ENCODE data around the gene RAF1. TPM values are rescaled to one million over a fixed set of nuclear protein-coding genes. Genes with fewer than 3 reads are reported as not detected.
"Not testable (repeated sequence)": the region's sequence is repeated elsewhere in the genome, so short reads cannot be mapped to it uniquely, and the experiment has no call there.

The RAF1 gene
- total RNA-seq: 89.0 and 112 TPM in 2 replicates

DNA sequence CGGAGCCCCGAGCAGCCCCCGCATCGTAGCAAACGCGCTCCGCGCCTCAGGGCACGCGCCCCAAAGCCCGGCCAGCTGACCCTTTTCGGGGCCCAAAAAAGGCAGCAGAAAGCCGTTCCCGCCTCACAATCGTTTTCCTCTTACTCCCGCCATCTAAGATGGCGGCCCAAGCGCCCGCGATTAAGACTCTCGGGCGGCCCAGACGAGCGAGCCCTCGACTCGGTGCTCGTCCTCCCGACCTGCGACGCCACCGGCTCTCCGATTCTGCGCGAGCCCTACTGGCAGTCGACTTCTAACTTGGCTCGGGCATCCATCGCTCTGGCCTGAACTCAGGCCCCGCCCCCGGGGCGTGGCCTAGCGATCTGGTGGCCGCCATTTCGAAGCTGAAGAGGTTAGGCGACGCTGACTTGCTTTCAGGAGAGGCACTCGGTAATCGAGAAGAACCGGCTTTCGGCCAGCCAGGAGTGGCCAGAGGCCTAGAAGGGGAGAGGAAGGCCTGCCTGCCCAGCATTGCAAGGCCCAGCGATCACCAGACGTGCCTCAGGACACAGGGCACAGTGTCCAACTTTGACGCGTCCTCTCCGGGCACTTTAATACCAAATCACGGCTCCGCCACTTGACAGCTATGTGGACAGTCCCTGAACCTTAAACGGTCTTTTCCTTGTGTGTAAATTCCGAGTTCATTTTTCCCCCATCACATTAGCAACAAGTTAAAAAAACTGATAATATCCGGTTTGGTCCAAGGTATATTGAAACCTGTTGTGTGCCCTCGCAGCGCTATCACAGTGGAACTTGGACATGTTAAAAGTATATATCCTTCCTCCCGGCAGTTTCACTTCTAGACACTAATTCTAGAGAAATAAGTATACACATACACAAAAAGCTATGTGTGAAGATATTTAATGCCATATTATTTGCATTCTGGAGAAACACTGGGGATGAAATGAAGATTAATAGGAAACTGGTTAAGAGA, at the start of gene RAF1:
Gene RAF1 (minus strand): TSS at position 182 of the 973 bp plus-strand sequence. CDS start 45,396 bp downstream, outside the sequence.
- peak; percentile 95 for DNase-seq (ENCODE audit: low read depth, low spot score)

DNA sequence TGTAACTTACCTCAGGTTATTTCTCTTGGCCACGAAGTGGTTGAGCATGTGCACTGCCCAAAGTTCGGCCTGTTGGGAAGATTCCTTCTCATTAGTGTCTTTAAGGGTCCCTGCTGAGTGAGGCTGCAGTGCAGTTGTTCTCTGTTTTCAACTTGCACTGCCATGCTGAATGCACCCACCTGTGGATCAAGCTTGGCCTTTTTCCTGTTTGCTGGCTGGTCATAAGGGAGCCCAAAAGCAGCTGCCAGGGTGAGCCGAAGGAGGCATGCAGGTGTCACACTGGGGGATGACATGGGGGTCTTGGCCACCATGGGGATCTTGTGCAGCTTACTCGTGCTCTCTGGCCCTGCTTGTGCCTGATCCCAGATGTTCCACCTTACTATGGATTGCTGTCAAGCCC, 46.1 kb upstream of the RAF1 start:
- no peak for DNase-seq (ENCODE audit: low read depth, low spot score)

DNA sequence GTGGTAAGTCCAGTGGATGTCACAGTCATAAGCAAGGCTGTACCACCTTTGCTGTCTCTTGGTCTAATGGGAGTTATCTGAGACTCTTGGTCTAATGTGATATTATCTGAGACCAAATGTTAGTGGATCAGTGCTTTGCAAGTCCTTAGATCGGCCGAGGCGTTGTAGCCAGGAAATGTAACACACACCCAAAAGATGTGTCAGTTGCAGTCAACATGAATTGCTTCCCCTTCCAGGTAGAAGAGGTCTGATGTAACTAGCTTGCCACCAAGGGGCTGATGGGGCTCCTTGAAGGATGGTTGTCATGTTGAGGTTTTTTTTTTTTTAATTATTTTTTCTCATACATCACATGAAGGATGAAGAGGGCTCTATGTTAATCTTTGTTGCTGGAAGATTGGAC, 45.4 kb upstream of the RAF1 start:
- no peak for DNase-seq (ENCODE audit: low read depth, low spot score)

DNA sequence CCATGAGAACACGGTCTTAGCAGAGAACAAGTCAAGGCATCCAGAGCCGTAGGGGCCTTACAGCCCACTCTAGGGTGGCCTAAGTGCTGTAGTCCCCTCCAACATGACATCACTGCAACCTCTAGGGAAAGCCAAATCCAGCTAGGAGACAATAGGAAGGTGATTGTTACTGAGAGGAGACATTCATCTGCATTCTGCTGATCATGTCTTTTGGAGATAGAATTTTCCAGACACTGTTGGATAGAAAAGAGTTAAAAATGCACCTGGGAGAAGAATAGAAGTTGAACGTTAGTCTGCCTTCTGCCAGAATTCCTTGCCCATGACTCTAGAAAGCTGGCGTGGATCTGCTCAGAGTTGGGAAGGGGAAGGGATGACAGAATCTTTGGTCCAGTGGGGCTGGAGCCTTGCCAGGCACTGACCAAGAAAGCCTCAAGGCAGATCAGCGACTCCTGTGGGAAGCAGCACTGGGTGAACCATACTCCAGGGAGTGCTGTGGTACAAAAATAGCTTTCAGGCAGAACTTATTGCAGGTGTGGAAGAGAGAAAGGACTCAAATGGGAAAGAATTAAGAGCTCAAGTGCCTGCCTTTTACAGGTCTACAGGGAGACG, 44.8 kb upstream of the RAF1 start:
- no peak for DNase-seq (ENCODE audit: low read depth, low spot score)

DNA sequence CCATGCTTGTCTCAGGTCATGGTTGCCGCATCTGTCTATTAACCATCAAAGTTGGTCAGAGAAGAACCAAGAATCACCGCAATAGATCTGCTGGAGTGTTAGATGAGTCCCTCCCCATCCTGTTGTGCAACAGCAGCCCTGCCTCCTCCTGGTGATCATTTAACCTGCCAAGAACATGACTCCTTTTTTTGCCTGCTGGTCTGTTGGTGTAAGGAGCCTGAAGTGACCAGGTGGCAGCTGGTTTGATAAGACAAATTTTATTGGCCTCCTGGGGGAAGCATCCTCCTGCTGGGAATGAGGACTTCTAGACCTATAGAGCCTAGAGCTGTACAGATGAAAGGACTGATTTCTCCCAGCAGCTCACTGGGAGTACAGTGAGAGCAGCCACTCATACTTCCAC, 43.5 kb upstream of the RAF1 start:
- no peak for DNase-seq (ENCODE audit: low read depth, low spot score)

DNA sequence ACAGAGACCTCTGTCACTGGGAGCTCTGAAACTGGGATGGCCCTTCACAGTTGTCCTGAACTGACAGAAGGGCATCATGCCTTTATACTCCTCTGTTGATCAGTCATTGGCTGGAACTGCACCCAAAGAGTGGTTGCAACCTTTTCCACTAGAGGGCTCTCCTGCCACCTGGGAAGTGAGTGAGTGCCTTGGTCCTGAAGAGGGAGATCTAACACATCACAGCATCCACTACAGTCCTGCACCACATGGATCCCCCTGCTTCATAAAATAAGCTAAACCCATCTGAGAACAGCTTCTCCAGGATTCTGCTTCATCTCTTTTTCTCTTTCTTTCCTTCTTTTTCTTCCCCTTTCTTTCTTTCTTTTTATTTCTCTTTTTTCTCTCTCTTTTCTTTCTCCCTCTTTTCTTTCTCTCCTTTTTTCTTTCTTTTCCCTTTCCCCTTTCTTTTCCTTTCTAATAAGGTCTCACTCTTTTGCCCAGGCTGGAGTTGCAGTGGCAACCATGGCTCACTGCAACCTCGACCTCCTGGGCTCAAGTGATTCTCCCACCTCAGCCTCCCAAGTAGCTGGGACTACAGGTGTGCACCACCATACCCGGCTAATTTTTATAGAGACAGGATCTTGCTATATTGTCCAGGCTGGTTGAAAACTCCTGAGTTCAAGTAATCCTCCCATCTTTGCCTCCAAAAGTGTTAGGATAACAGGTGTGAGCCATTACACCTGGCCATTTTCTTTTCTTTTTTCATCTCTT, 42.8 kb upstream of the RAF1 start:
- no peak for DNase-seq (ENCODE audit: low read depth, low spot score)

DNA sequence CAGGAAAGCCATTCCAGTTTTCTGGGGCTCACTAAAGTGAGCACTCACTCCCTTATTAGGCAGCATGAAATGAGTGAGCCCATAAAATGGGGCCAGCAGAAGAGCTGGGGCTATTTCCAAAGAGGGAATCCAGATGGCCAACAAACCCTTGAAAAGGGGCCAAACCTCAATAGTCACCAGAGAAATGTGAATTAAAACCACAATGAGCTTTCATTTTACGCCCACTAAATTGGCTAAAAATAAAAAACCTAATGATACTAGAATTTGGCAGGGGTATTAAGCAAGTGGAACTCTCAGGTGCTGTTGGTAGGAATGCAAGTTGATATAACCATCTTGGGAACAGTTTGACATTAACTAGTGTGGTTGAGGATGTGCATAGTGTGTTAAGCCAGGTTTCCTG, 42.1 kb upstream of the RAF1 start:
- DNase-seq (ENCODE audit: low read depth, low spot score): no peak

DNA sequence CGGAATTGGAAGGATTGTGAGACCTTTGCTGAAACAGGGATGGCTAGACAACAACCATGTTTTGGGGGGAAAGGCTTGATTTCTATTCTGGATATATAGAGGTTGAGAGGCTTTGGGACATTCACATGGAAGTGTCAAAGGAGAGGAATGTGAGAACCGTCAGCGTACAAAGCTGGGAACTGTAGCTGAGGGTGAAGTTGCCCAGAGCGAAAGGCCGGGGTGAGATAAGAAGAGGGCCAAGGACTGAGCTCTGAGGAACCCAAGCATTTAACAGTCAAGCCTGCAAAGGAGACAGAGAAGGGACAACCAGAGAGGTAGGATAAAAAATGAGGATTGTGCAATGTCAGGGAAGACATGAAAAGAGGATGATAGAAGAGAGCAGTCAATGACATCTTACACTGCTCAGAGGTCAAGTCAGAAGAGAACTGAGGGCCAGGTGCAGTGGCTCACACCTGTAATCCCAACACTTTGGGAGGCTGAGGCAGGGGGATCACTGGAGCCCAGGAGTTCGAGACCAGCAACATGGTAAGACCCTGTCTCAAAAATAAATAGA, 41.5 kb upstream of the RAF1 start:
- DNase-seq (ENCODE audit: low read depth, low spot score): no peak

DNA sequence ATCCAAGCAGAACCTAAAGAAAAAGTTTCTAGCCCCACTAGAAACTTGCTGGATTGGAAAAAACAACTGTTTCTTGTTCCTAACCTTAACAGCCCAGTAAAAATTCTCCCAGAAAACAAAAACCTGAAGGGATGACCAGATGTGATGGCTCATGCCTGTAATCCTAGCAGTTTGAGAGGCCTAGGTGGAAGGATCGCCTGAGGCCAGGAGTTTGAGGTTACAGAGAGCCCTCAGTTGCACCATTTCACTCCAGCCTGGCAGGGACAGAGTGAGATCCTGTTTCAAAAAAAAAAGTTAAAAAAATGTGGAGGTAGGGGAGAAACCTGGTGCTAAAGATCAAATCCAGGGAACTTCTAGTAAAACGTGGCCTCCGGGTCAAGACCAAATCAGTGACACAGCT, 38.6 kb upstream of the RAF1 start:
- DNase-seq (ENCODE audit: low read depth, low spot score): no peak

DNA sequence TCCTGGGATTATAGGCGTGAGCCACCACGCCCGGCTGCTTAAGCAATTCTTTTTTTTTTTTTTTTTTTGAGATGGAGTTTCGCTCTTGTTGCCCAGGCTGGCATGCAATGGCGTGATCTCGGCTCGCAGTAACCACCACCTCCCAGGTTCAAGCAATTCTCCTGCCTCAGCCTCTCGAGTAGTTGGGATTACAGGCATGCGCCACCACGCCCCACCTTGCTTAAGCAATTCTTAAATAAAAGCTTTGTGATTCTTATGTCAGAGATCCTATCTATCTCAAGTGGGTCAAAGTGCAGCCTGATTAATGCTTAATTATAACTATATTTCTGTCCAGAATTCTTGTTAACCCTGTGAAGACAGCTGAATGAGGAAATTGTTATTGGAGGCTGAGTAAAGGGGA, 37.7 kb upstream of the RAF1 start:
- DNase-seq (ENCODE audit: low read depth, low spot score): not testable (repeated sequence)

DNA sequence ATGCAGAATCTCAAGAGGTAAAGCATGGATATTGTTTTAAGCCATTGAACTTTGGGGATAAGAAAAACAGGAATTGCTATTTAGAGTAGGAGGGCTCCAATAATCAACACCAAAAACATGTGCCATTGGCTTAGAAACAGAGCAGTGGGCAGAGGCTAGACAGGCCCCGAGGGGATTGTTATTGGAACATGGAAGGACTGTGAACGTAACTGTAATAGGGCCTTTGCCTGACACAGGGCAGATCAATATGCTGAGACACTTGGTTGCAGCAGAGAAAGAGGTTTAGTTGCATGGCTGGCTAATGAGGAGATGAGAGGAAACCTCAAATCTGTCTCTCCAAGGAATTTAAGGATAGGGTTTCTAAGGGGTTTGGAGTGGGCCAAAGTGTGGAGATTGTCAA, 36.9 kb upstream of the RAF1 start:
- DNase-seq (ENCODE audit: low read depth, low spot score): no peak

DNA sequence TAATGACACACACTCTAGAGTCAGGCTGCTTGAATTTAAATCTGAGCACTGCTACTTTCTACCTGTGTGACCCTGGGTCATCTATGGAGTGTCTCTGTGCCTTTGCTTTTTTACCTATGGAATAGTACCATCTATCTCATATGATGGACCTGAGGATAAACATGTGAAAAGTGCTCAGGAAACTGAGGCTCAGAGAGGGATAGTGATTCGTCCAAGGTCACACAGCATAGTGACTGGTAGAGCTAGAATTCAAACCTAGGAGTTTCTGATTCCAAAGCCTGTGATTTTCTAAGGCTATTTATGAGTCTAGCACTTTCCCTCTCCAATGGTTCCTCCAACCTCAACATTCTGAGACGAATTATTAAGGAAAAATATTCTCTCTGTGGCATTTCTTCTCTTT, 32.0 kb upstream of the RAF1 start:
- DNase-seq (ENCODE audit: low read depth, low spot score): no peak

DNA sequence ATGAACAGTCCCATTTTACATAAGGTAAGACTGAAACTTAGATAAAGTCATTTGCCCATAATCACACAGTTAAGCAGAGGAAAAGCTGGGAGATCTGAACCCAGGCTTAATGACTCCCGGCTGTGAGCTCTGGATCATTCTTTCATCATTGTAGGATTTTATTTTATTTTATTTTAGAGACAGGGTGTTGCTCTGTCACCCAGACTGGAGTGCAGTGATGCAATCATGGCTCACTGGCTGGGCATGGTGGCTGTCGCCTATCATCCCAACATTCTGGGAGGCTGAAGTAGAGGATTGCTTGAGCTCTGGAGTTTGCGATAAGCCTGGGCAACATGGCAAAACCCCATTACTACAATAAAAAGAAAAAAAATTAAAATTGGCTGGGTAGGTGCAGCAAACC, 31.2 kb upstream of the RAF1 start:
- no peak for DNase-seq (ENCODE audit: low read depth, low spot score)

DNA sequence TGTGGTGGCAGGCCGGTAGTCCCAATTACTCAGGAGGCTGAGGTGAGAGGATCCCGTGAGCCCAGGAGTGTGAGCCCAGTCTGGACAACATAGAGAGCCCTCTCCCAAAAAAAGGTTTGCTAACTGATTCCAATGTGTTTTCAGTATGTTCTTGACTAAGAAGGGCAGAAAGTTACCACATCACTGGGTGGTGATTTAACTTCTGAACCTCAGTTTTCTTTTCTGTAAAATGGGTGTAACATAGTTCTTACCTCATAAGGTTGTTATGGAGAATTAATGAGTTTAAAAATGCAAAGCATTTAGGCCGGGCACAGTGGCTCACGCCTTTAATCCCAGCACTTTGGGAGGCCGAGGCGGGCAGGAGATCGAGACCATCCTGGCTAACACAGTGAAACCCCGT, 28.5 kb upstream of the RAF1 start:
- DNase-seq (ENCODE audit: low read depth, low spot score): no peak

DNA sequence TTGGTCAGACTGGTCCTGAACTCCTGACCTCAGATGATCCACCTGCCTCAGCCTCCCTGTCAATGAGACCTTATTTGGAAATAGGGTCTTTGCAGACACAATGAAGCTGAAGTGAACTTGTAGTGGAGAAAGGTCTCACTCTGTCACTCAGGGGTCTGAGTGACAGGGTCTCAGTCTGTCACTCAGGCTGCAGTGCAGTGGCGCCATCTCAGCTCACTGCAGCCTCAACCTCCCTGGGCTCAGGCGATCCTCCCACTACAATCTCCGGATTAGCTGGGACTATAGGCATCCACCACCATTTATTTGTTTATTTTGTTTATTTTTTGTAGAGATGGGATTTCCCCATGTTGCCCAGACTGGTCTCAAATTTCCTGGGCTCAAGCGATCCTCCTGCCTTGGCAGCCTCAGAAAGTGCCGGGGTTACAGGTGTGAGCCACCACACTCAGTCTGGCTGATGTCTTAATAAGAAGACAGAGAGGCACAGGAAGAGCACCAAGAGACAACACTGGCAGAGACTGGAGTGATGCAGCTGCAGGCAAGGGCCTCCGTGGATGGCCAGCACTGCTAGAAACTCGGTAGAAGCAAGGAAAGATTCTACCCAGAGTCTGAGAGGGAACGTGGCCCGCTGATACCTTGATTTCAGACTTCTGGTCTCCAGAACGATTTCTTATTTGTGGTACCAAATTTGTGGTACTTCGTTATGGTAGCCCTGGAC, 26.2 kb upstream of the RAF1 start:
- DNase-seq (ENCODE audit: low read depth, low spot score): no peak

DNA sequence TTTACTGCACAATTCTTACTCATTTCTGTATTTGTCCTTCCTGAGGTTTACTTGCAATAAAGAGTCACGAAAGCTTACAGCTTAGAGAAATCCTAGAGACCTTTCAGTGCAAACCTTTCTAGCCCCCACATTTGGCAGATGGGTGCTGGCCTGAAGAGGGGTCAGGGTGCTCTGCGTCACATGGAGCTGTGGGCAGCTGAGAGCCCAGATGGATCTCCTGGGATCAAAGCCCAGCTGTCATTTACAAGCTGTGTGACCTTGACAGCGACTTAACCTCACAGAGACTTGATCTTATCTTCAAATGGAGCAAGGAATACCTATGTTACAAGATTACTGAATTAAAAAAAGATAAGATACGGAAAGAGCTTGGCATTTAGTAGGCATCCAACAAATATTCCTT, 24.0 kb upstream of the RAF1 start:
- no peak for DNase-seq (ENCODE audit: low read depth, low spot score)

DNA sequence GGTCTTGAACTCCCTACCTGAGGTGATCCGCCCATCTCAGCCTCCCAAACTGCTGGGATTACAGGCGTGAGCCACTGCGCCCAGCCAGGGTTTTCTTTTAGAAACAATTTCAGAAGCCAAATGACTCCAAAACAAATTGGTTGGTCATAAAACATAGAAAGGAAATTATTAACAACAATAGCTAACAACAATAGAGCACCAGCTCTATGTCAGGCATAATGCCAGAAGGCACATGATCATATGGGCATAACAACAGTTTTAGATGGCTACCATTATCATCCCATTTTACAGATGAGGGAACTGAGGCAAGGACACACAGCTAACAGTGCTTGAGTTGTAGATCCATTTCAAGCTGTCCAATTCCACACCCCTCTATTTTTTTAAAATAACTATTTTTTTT, 22.2 kb upstream of the RAF1 start:
- no peak for DNase-seq (ENCODE audit: low read depth, low spot score)

DNA sequence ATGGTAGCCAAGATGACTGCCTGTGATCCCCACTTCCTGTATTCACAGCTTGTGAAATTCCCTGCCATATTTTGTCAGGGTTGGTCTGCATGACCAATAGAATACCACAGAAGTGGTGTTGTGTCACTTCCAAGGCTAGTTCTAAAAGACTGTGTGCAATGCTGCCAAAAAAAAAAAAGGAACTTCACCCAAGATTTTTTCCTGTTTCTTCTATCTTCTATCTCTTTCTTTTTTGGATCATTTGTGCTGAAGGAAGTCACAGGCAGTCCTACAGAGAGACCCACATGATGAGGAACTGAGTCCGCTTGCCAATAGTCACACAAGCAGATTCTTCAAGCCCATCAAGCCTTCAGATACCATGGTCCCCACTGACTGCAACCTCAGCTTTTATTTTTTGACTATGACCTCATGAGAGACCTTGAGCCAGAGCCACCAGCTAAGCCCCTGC, 18.1 kb upstream of the RAF1 start:
- no peak for DNase-seq (ENCODE audit: low read depth, low spot score)

DNA sequence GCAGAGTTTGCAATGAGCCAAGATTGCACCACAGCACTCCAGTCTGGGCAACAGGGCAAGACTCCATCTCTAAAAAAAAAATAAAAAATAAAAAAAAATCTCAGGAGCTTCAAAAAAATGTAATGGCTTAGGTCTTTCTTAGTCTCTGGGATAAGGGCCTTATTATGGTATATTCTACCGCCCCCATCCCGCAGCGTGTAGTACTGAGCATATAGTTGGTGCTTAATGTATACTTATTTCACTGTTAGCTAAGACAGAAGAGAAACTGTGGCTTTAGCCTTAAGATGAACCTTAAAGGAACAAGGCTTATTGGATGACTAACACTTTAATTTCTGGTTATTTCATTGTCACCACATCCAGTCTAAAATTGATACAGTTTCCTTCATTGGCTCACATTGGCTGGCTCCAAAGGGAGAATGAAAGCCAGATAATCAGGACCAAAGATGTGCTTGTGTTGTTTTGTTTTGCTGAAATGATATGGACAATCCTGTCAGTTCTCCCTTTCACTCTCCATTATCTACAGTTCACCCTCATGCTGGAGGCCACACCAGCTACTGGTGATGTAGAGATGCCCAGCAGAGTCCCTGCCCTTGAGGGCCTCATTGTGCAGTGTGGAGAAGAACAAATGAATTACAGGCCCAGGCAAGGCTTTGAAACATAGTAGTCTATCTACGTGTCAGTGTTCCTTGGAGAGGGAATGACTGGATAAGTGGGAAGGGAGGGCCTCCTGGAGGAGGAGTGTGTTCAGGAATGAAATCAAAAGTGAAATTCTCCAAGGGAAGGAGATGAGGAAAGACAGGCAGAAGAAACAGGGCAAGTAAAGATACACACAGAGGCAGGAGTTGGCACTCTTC, 17.4 kb upstream of the RAF1 start:
- no peak for DNase-seq (ENCODE audit: low read depth, low spot score)

DNA sequence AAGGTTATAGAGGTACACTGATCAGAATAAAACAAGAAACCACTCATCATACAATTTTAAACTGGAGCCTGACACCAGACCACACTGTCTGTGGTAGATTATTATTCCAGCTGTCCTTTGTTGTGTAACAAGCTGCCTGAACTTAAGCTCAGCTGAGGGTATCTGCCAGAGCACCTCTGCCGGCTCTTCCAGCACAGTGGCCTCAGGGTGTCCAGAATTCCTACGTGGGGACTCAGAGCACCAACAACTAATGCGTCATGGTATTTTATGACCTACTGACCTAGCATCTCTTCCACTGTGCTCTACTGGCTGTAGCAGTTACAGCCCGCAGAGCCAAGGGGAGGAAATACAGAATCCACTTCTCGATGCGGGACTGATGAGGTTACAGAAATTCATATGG, 15.6 kb upstream of the RAF1 start:
- no peak for DNase-seq (ENCODE audit: low read depth, low spot score)

All from pulmonary artery endothelial cell (primary cell).